Mucosa of descending colon (tissue), 3 donors: Measurements from ENCODE around the gene ZNF684. TPM values are rescaled to one million over a fixed set of nuclear protein-coding genes. Genes with fewer than 3 reads are reported as not detected.

Experiments used
- ATAC-seq: fragments of 200-7000 bp; cut with Tn5 transposase; one replicate; pipeline ENCODE4 v1.9.1; 2020; ENCODE audit warnings: mild to moderate bottlenecking, moderate library complexity
- DNase-seq, 3 donors: peaks; one replicate each; pipeline ENCODE4 v3.0.0-alpha.2; 2020
- H3K36me3 ChIP-seq: fragments of 200-600 bp; one replicate; pipeline ENCODE4 v1.8.0; 2021; ENCODE audit warnings: low read depth, mild to moderate bottlenecking
- H3K4me1 ChIP-seq: fragments of 200-600 bp; one replicate; pipeline ENCODE4 v1.8.0; 2021; ENCODE audit warnings: low read depth, mild to moderate bottlenecking
- H3K4me3 ChIP-seq: fragments of 200-600 bp; one replicate; pipeline ENCODE4 v1.8.0; 2021; ENCODE audit warnings: mild to moderate bottlenecking
- H3K9me3 ChIP-seq: fragments of 200-600 bp; one replicate; pipeline ENCODE4 v1.8.0; 2021; ENCODE audit warnings: mild to moderate bottlenecking
- CTCF ChIP-seq: fragments of 200-600 bp; IDR thresholded peaks from one replicate; pipeline ENCODE4 v1.8.0; 2022; ENCODE audit warnings: antibody characterized with exemption, mild to moderate bottlenecking
- intact Hi-C, 2 donors: fragments of 100-400 bp; cut with DNase I in 1 of 2; cut with micrococcal nuclease in 1 of 2; formaldehyde crosslinking; loops; one replicate each; pipeline versions ENCODE4 v1.11.0 to v1.11.1; 2022; cut with DNase I, micrococcal nuclease
- total RNA-seq, 3 donors: library from RNA; stranded (reverse); fragmentation: NEBNext Ultra II Directional in 2 of 3; extraction: Animal tissue kit (Norgen Biotek cat#: 25700) in 2 of 3; gene quantifications; one replicate each; pipeline versions ENCODE4 v1.2.1 to v1.2.4, GENCODE V29; 2021 to 2023
- donor health status: DM: no; HTN: no; CAD: no; lungs with moderate emphysema.
- donor health status: DM: no; HTN: no; CAD: no.
- donor health status: DM: no; HTN: yes; CAD: no.

ZNF684 gene
- total RNA-seq, 3 donors from 2014 or later, result 5.1 to 6.7 (median 6.1) TPM

GRCh38 chr1:40593449-40594186 is 62.2 kb downstream of the ZNF684 start:
- H3K36me3 ChIP-seq, result no peaks in the 10 kb centered on the region
- ATAC-seq, result no peak
- H3K4me3 ChIP-seq, result no peak overlapping the region
- no peak for DNase-seq
- no peaks in the 10 kb centered on the region for H3K9me3 ChIP-seq
- no peak for TF ChIP-seq CTCF
- intact Hi-C loops, result no loop called here
- no peaks in the 10 kb centered on the region for H3K4me1 ChIP-seq

- no peaks in the 10 kb centered on the region for H3K4me1 ChIP-seq
- no peak for TF ChIP-seq CTCF
- ATAC-seq (no peak), DNase-seq (no peak)
- no peak overlapping the region for H3K4me3 ChIP-seq
- no peaks in the 10 kb centered on the region for H3K9me3 ChIP-seq
- no peaks in the 10 kb centered on the region for H3K36me3 ChIP-seq
- intact Hi-C loops, result no loop called here
Observed at GRCh38 chr1:40594187-40594531, 62.7 kb downstream of the ZNF684 start.

GRCh38 chr1:40595623-40596022 is 64.2 kb downstream of the ZNF684 start:
- no peak for TF ChIP-seq CTCF

More at GRCh38 chr1:40595623-40596022, 64.2 kb downstream of the ZNF684 start:
- Histone ChIP-seq H3K36me3 (no peaks in the 10 kb centered on the region), H3K9me3 (no peaks in the 10 kb centered on the region), H3K4me3 (no peak overlapping the region), H3K4me1 (no peaks in the 10 kb centered on the region)
- intact Hi-C loops, result no loop called here
- no peak for ATAC-seq
- no peak for DNase-seq

Other genes starting within 250 kb of the ZNF684 start
- gene COL9A2, start 214.4 kb upstream of the ZNF684 start, total RNA-seq, result 10 to 100 TPM in 1 of 3 donors, 1 to 10 TPM in 2; 3.4 to 11.2 (median 4.8) TPM
- gene SMAP2, start 157.9 kb upstream of the ZNF684 start, total RNA-seq, result 10 to 100 TPM; 22.0 to 35.6 (median 24.7) TPM
- 1 to 10 TPM; 1.4 to 2.1 (median 2.1) TPM for gene ZFP69B, start 81.2 kb upstream of the ZNF684 start, total RNA-seq
- 1 to 10 TPM; 2.7 to 4.6 (median 2.8) TPM for gene ZFP69, start 54.3 kb upstream of the ZNF684 start, total RNA-seq
- gene EXO5, start 22.9 kb upstream of the ZNF684 start, total RNA-seq, result 1 to 10 TPM; 4.9 to 8.8 (median 8.2) TPM
- gene RIMS3, start 134.0 kb downstream of the ZNF684 start, total RNA-seq, result 10 to 100 TPM in 2 of 3 donors, 1 to 10 TPM in 1; 6.9 to 23.3 (median 11.9) TPM
- gene NFYC, start 160.1 kb downstream of the ZNF684 start, total RNA-seq, result 10 to 100 TPM; 56.2 to 76.4 (median 70.5) TPM